GM12865 (cell line): ENCODE results near the gene SLC5A5.

Experiments
- DNase-seq: peaks from one replicate; pipeline ENCODE4 v3.0.0; 2010; ENCODE audit warnings: low read depth
- H3K4me3 ChIP-seq: 2 replicates; pipeline ENCODE4 v1.5.1; 2011; ENCODE audit warnings: mild to moderate bottlenecking, low read depth, low read length, control low read depth
- TF ChIP-seq, protein P1 (sequence below): IDR thresholded peaks from 2 replicates; pipeline ENCODE4 v1.5.1; 2011; ENCODE audit warnings: low read length, control low read depth, low read depth, inconsistent platforms; ENCODE audit not compliant: insufficient read depth; ENCODE audit errors: missing control alignments

SLC5A5 gene

DNA sequence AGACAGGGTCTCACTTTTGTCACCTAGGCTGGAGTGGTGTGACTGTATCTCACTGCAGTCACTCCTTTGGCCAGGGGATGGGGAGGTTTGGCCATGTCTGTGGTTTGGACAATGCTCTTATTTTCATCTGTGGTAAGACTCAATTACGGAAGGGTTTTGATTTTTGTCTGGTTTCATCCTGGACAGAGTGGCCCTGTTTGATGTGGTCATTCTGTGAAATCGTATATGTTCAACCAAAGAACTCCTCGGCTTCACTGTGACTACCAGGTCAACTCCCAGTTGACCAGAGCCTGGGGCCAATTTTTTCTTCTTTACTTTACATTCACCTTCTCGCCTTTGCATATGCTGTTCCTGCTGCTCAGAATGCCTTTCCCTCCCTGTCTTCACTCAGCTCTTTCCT is 54.3 kb downstream of the SLC5A5 start:
- no peak overlapping the region for H3K4me3 ChIP-seq
- TF ChIP-seq, protein P1, sequence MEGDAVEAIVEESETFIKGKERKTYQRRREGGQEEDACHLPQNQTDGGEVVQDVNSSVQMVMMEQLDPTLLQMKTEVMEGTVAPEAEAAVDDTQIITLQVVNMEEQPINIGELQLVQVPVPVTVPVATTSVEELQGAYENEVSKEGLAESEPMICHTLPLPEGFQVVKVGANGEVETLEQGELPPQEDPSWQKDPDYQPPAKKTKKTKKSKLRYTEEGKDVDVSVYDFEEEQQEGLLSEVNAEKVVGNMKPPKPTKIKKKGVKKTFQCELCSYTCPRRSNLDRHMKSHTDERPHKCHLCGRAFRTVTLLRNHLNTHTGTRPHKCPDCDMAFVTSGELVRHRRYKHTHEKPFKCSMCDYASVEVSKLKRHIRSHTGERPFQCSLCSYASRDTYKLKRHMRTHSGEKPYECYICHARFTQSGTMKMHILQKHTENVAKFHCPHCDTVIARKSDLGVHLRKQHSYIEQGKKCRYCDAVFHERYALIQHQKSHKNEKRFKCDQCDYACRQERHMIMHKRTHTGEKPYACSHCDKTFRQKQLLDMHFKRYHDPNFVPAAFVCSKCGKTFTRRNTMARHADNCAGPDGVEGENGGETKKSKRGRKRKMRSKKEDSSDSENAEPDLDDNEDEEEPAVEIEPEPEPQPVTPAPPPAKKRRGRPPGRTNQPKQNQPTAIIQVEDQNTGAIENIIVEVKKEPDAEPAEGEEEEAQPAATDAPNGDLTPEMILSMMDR, result no peak
- DNase-seq, result peak; percentile 71

DNA sequence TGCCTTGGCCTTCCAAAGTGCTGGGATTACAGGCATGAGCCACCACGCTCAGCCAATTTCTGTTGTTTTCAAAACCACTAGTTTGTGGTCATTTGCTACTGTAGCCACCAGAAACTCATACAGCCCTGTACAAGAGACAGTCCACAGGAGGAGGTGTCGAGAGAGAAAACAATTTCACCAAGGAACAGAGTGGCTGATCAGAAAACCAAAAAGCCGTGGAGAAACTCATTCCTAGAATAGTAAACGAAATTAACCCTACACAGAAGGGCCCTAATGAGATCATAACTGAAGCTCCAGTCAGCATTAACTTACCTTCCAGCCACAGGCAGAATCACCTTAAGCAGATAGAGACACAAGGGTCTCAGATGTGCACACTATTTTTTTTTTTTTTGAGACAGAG is 57.3 kb downstream of the SLC5A5 start:
- H3K4me3 ChIP-seq, result no peak overlapping the region
- DNase-seq, result peak; percentile 86
- TF ChIP-seq, protein P1, result no peak

DNA sequence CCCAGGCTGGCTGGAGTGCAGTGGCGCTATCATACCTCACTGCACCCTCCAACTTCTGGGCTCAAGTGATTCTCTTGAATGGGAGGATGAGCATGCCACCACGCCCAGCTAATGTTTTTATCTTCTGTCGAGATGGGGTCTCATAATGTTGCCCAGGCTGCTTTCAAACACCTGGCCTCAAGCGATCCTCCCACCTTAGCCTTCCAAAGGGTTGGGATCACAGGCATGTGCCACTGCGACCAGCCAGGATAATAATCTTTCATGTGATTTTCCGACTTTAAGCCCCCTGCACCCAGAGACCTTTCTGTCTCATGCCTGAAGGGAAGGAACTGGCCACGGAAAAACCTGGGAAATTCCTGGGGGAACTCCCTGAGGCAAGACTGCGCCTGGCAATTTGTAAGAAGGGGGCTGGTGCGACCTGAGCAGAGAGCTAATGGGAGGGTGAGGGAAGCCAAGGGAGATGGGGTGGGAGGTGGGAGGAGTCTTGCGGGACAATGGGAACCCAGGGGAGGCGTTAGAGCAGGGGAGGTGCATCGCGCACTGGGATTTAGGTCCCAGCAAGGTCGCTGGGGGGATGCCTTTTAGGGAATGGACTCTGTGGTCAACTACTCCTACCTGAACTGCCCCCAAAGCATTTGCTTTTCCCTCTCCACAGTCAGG is 59.9 kb downstream of the SLC5A5 start:
- TF ChIP-seq, protein P1, result no peak
- DNase-seq, result peak; percentile 55
- H3K4me3 ChIP-seq, result peak overlapping the region; percentile 100

DNA sequence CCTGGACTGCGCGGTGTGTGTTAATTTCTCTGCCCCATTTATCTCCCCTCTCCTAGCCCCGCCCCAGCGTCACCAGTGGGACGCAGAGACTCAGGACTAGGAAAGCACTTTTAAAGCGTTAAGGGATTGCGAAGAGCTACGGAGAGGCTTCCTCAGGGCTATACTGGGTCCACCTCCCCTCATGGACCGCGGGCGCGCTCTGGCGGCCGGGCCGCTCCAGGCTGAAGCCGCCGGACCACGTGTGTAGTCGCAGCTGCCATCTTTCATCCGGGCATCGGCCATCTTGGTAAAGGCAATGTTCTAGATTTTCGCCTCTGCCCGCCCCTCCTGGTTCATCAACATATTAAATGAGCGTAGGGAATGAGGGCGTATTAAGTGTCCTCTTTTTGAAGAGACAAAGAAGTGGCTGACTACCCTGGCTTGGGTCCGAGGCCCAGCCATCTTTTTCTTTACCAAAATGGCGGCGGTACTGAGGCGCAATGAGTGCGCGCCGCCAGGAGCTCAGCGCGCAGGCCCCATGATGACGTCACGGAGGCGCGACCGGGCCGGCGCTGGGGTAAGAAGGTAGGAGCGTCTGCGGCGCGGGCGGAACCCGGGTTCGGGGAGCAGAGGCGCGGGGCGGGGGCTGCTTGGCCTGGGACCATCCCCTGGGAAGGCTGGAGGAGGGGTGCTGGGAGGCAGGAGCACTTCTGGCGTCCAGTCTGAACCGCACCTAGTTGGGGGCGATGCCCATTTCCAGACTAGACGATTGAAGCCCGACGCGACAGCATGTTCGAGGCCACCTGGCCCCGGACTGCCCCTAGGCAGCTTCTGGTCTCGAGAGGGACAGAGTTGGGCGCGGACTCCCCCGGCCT is 61.0 kb downstream of the SLC5A5 start, which contains the start of gene CCDC124:
Gene CCDC124 (plus strand): TSS at position 531 of the 854 bp plus-strand sequence. CDS start 3,406 bp downstream, outside the sequence.
- TF ChIP-seq, protein P1, result peak; percentile 98
- DNase-seq, result peak; percentile 97
- peak within 1 kb of the TSS; percentile 100 for H3K4me3 ChIP-seq

DNA sequence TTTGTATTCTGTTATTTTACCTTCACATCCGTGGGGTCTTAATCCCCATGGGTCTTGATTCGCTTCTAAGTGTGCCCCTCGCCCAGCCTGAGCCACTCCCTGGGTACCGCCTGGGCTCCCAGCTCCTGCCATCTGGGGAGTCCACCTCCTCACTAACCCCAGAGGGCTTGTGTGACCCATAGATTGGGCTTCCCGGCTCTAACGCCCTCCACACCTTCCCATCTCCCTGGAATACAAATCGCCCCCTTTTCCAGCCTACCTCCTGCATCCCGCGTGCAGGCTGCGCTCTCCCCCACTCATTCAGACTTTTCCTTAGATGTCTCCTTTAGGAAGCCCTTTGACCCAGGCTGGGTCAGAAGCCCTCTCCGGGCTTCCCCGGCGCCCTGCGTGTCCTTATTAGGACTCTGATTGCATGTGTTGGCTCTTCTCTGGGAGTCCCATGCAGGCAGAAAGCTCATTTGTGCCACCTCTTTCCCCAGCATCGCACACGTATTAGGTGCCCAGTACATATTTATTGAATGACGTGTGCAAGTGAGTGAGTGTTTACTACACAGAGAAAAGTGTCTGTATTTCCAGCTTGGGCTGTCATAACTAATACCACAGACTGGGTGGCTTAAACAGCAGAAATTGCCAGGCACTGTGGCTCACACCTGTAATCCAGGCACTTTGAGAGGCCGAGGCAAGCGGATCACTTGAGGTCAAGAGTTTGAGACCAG is 61.8 kb downstream of the SLC5A5 start:
- no peak for DNase-seq
- H3K4me3 ChIP-seq, result peak overlapping the region; percentile 100

DNA sequence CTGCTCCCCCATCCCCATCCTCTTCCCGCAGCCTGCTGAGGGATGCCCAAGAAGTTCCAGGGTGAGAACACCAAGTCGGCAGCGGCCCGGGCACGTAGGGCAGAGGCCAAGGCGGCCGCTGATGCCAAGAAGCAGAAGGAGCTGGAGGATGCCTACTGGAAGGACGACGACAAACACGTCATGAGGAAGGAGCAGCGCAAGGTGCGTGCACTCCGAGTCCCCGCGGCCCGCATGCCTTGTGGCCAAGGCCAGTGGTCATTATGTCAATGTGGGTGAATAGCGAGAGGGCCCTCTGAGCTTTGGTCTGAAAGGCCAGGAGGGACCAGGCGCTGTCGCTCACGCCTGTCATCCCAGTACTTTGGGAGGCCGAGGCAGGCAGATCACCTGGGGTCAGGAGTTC is 64.6 kb downstream of the SLC5A5 start:
- H3K4me3 ChIP-seq, result no peak overlapping the region
- DNase-seq, result no peak
- TF ChIP-seq, protein P1, result no peak

More for the DNA sequence above, 61.8 kb downstream of the SLC5A5 start:
- TF ChIP-seq, protein P1, result no peak
